ENCODE measurements around the gene RAI14.
"Not testable (repeated sequence)": the region's sequence is repeated elsewhere in the genome, so short reads cannot be mapped to it uniquely, and the experiment has no call there.

Gene RAI14

GRCh38 chr5:34701442-34701841 lies 45.3 kb downstream of the RAI14 start:
- not testable (repeated sequence) for DNase-seq

- DNase-seq = no peak
Observed at GRCh38 chr5:34703767-34704713, 47.9 kb downstream of the RAI14 start.

- DNase-seq = no peak
Observed at GRCh38 chr5:34706084-34706483, 50.0 kb downstream of the RAI14 start.

DNA sequence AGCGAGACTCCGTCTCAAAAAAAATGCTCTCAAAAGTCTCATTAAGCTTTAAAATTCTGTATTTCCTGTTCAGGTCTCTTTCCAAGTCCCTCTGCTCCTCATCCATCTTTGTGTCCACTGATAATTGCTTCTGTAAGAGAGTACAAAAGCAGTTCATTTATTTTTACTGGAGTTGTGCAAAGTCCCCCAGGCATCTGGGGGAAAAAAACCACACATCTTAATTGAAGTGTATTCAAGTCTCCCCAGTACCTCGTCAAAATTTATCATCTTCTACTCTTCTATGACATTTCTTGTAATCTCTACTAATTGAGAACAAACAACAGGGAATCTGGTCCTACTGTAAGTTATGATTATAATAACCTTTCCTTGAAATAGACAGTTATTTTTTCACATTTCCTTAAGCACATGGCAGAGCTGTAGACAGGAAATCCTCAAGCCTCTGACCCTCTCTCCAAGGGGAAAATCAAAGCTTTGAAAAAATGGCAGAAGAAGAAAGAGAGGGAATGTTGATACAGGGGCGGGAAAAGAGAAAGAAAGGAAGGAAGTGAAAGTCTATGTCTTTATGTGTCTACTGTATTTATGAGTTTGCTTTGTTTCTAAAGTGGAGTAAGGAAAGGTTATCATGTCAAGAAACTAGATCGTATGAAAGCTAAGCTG lies 51.5 kb downstream of the RAI14 start:
- DNase-seq = no peak

DNA sequence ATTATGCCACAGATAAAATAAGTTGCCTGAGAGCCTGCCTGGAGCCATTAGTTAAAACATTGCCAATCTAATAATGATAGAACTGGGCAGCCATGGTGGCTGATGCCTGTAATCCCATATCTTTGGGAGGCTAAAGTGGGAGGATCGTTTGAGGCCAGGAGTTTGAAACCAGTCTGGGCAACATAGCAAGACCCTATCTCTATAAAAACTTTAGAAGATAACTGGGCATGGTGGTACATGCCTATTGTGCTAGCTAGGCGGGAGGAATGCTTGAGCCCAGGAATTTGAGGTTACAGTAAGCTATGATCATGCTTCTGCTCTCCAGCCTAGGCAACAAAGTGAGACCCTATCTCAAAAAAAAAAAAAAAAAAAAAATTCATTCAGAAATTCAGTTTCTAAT lies 52.6 kb downstream of the RAI14 start:
- DNase-seq = no peak

DNA sequence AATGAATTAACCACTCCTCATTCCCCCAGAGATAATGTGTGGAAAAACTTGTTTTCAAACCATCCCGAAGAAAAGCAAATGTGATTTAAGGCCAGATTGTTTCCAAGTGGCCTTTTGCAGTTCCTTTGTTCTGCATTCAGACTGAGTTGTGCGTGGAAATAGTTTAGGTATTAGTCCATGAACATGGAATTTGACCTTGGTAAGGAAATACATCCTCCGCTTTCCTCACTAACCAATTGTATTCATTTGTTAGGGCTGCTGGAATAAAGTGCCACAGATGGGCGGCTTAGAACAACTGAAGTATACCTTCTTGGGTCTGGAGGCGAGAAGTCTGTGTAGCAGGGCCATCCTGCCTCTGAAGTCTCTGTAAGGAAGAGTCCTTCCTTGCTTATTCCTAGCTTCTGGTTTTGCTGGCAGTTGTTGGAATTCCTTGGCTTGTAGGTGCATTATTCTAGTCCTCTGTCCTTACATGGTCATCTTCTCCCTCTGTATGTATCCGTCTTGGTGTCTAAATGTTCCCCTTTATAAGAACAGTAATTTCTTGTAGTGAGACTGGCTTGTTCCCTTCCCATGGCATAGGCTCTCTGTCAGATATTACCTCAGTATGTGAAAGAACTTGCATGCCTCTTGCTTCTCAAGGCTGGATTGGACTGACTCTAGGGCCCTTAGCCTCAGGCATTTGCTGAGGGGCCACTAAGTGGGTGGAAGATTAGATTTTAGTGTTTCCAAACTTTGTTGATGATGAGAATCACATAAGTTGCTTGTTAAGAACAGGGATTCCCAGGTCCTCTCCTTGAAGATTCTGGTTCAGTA lies 53.9 kb downstream of the RAI14 start:
- DNase-seq = no peak

DNA sequence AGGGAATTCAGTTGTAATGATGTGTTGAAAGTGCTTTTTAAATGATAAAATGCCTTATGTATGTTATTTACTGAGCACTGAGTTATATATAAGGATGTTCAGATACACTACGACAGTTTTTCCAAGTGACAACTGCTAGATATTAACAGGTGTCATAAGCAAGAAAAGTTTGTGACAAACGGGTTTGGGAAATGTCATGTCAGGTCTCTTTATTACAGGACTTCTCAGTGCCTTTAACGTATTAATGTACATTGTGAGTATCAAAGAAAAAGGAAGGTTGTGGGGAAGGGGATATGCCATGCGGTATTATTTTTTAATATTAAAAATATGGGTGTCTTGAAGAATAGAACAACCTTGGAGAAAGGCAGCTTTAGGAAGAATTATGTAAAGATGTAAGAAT lies 56.4 kb downstream of the RAI14 start:
- DNase-seq = no peak

DNA sequence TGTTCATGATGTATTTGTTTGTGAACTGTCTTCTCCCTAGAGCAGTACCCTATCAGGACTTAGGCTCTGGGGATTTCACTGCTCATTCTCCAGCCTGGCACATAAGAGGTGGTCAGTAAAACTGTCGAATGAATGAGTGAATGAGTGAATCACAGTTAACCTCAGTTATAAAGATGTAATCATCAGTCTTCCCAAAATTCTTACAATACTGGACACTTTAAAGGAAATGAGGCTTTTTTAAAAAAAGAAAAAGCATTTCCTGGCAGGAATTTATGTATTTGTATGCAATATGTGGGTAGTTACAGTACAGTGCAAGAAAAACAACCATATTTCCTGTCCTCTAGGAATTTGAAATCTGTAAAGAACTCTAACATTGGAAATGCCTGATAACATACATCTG lies 59.6 kb downstream of the RAI14 start:
- DNase-seq = no peak

DNA sequence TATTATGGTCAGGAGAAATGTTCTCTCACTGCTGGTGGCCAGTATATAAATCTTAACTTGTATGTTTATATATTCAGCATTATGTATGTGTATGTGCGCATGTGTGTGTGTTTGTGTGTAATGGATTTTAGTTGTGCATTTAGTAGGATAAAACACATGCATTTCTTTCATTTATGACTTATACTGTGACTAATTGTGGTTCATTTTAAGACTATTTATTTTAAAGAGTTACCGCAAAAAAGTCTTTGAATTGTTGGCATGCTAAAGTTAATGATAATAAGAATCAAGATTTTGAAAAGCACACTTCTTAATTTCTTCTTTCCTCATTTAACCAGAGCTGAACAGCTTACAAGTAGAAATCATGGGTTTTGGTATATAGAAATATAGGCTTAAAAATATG lies 60.9 kb downstream of the RAI14 start:
- no peak for DNase-seq

DNA sequence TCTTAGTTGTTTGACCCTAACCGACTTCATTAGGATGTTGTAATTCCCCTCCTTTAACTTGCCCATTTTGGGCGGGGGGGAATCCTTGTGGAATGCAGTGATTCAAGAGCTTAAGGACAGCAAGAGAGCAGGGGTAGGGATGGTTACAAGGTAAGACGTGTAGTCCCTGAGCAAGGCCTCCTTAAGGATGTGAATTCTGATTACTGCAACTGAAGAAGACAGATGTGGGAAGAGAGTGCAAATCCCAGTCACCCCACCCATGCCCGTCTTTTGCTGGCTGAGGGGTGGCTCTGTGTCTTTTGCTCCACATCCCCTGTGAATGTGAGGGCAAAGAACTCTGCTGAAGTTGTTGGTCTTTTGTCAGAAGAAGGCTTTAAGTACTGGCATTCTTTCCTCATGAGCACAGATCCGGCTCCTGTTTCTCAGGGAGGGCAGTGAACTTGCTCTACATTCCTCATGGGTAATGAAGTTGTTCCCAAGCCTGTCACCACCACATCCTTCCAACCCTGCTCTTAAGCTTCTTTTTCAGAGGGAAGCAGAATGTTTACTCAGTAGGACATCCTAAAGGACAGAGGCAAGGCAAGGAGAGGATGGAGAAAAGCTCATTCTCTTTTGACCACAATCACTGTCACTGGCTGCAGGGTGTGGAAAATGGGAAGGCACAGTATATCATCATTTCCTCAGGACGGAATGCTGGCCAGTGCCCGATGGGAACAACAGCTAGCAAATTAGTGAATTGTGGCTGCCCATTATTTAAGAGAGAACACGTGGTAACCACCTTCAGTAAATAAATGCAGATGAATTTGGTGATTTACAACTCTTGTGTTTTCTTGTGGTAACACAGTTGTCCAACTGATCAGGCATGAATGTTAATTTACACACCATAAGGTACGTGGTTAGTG lies 61.5 kb downstream of the RAI14 start:
- no peak for DNase-seq

DNA sequence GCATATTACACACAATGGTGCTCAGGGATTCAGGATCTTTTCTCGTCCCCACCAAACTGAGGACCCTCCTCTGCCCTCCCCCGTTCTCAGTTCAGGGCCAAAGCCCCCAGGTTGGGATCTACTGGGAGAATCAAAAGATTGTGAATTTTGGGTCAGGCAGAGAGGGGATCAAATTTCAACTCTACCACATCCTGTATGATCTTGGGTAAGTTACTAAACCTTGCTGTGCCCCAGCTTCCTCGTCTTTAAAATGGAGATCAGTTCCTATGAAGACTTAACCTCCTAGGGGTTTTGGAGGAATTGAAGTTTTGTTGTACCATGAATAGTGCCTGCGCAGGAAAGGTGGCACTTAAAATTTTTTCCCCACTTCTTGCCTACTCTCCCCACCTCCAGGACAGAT lies 62.4 kb downstream of the RAI14 start:
- DNase-seq = no peak

DNA sequence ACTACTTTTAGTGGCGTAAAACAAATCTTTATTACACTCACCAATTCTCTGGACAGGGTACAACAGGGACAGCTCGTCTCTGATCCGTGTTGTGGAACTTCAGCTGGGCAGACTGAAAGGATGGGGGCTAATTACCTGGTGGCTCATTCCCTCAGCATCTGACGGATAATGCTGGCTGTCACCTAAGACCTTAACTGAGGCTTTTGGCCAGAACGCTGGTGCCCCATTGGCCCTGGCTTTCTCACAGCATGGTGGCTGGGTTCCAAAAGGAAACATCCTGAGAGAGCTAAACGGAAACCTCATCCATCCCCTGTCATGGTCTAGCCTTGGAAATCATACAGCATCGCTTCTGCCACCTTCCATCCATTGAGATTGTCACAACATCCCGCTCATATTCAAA lies 62.9 kb downstream of the RAI14 start:
- no peak for DNase-seq

- DNase-seq = no peak
Observed at GRCh38 chr5:34721327-34721726, 65.2 kb downstream of the RAI14 start.

GRCh38 chr5:34722183-34722582 lies 66.1 kb downstream of the RAI14 start:
- DNase-seq = no peak

DNA sequence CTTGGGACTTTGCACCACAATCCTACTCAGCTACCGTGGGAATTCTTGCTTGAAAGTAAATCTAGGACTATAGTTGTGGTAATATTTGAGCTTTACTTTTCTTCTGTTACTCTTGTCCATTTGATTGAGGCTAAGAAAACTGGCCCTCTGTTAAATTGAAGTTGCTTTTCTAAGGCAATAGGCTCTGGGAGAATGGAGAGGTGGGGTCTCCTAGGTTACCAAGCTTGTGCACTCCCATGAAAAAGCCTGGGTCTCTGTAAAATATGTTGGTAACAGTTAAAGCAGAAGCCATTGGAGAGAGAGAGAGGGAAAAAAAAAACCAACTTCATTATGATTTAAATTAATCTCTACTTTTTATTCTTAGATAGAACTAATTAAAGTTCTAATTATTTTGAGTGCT lies 68.6 kb downstream of the RAI14 start:
- DNase-seq = no peak

DNA sequence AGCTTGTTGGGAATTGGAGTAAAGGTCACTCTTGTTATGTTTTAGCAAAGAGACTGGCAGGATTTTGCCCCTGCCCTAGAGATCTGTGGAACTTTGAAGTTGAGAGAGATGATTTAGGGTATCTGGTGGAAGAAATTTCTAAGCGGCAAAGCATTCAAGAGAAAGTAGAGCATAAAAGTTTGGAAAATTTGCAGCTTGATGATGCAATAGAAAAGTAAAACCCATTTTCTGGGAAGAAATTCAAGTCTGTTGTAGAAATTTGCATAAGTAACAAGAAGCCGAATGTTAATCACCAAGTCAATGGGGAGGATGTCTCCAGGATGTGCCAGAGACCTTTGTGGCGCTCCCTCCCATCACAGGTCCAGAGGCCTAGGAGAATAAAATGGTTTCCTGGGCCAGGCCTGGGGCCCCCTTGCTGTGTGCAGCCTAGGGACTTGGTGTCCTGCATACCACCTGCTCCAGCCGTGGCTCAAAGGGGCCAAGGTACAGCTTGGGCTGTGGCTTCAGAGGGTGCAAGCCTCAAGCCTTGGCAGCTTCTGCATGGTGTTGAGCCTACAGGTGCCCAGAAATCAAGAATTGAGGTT lies 71.1 kb downstream of the RAI14 start:
- DNase-seq = not testable (repeated sequence)

GRCh38 chr5:34728236-34728635 lies 72.1 kb downstream of the RAI14 start:
- no peak for DNase-seq

DNA sequence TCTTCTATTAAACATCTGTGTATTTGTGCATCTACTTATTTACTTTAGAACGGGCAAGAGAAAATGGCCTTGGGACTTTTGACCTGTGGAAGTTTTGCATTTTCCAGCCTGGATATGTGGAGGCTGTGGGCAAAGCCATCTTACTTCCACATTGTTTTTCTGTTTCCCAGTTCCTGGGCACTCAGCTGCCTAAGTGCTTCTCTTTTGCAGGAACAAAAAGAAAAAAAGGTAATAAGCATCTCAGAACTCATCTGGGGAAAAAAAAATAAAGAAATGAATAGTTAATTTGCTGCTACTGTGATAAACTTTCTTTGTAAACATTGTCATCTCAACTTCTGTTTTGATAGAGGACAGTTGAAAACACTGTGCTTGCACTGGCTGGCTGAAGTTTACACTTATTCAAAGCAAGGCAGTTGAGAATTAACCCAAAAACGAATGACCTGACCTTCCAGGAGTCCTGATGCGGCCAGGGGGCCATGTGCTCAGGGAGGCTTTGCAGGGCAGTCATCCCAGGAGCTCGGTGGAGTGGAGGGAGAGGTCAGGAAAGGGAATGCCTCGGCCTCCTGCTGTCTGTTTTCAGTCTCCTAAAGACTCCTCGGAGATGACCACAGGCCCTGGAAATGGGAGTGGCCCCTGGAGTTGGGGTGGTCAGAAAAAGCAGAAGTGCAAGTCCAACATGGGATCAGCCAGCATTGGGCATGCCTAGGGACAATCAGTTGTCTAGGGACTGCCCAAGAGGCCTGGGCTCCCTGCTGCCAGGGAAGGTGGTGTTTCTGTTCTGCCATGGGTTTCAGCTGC lies 75.5 kb downstream of the RAI14 start:
- no peak for DNase-seq

GRCh38 chr5:34734326-34734725 lies 78.2 kb downstream of the RAI14 start:
- no peak for DNase-seq

DNA sequence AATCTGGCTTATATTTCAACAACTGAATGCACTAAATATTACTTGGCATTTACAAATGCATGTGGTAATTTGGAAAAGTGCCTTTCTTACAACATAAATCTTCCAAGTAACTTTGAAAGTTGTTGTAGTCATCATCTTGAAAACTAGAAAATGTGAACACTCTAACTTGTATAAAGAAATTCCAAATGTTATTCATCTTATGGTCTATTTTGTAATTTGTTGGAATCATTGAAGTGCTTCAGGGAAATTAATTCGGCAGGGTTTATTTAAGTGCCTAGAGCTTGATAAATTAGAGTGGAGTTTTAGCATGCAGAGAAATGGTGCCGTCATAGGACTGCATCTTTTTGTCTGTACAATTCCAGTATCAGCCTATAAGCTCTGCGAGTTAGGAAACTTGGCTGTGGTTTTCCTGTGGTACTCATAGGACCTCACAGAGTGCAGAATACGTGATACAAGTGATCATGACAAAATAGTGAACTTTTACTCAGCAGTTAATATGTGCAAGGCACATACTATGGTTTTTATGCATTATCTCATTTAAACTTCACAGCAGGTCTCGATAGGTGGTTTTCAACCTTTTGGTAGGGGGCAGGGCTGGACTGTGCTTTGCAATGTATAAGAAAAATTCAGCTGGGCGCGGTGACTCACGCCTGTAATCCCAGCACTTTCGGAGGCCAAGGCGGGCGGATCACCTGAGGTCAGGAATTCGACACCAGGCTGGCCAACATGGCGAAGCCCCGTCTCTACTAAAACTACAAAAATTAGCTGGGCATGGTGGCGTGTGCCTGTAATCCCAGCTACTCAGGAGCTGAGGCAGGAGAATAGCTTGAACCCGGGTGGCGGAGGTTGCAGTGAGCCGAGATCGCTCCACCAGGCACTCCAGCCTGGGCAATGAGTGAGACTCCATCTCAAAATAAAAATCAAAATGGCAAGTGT lies 79.6 kb downstream of the RAI14 start:
- DNase-seq = no peak

Data from midbrain (tissue), 1 donor.